Frontal cortex (tissue), 4 donors: Measurements from ENCODE around the gene KRTAP2-1. TPM values are rescaled to one million over a fixed set of nuclear protein-coding genes. Genes with fewer than 3 reads are reported as not detected.
"Not testable (repeated sequence)": the region's sequence is repeated elsewhere in the genome, so short reads cannot be mapped to it uniquely, and the experiment has no call there.

Experiments used
- DNase-seq, 2 donors: peaks; one replicate each; pipeline ENCODE4 v3.0.0; 2012; ENCODE audit warnings: low spot score in 2 of 2
- FAIRE-seq: peaks from 2 replicates; lab custom pipeline; 2012; peaks lifted over from hg19 to GRCh38; lab: Jason Lieb, UNC
- total RNA-seq: library from RNA; depleted of rRNA; stranded (reverse); fragments of >200 nt; gene quantifications from one replicate; pipeline ENCODE4 v1.2.3, GENCODE V29; 2014
- donor health status: control.
- donor health status: control.
- donor health status: control.

KRTAP2-1 gene
- total RNA-seq, 1 donor from 2014 or later = not detected

DNA sequence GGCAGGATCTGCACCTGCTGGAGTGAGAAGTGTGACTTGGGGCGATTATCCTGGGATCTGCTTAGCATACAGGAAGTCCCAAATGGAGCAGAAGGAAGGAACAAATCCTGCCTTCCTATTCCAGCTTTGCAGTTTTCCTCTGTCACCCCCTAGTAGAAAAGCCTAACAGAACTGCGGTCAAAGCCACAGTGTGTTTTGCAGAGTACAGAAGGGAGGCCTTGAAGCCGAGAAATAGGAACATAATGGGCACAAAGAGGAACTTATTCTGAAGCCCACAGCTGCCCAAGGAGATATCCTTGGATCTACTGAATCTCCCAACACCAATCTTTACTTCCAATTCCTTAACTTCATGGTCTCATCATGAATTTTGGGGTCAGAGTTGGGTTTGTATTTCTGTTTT lies 28.6 kb downstream of the KRTAP2-1 start:
- DNase-seq (no peak), FAIRE-seq (no peak)

DNA sequence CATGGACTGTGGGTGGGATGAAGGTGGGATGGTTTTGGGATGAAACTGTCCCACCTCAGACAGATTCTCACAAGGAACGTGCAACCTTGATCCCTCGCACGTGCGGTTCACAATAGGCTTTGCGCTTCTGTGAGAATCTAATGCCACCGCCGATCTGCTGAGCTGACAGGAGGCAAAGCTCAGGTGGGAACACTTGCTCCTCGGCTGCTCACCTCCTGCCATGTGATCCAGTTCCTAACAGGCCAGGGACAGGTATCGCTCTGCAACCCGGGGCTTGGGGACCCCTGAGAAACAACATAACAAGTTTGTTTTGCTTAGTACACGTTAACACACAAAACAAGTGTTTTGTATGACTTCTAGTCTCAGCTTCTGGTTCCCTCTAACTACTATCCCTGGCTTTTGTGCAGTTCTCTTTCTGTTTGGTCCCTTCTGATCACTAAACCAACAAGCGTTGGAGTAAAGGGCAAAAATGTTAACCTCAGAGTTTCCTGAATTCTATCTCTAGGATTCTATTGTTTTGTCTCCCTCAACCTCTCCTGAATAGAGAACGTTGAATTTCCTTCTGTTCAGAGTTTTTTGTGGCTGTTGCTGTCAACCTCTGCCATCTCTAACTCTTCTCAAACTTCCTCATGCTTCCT lies 30.4 kb downstream of the KRTAP2-1 start:
- DNase-seq (no peak), FAIRE-seq (no peak)

DNA sequence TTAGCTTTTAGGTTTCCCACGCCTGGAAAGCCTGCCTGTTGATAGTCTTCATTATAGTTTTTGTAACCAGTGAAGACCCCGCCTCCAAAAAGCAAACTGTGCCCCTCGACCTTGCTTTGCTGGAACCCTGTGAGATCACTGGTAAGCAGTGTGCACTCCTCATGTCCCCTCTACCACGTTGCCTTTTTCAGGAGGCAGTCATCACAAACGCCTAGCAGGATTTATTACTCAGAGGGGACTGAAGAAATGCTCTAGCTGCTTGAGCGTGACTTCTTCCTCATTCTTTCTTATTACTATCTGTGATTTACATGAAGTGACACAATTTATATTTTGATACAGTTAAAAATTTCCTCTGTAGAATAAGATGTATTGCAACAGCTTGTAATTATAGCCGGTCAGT lies 31.7 kb downstream of the KRTAP2-1 start:
- FAIRE-seq (no peak), DNase-seq (no peak)

DNA sequence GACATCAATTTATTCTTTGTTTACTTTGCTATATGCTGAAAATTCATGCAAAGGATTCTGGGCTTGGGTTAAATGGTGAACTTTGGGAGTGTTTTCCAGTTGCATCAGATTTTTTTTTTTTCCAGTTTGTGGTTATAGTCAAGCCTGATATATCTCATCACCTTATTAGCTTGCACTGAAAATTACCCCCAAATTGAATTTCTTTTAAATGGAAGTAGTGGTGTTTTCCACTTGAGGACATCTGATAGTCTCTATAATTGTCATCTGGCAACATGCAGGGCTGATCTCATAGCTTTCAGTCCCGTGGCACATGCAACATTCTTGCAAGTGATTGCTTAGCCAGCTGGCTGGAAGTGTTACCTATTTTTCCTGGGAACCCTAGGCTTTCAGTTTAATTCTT lies 33.5 kb downstream of the KRTAP2-1 start:
- FAIRE-seq (no peak), DNase-seq (no peak)

DNA sequence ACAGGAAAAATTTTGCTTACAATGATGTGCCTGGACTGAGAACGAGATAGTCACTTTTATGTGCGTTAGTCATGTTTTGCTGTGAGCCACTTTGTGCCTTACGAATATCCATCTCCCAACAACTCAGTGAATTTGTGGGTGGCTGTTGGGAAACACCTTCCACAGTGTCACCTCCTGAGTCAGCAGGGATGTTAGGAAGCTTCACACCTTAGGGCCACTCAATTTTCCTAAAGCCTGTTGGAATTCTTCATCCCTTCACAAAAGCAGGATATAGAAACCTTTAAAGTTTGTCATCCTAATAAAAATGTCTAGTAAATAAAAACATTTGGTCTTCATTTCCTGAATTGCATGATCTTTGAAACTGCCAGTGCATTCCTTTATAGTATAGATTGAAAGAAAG lies 33.9 kb downstream of the KRTAP2-1 start:
- no peak for DNase-seq
- FAIRE-seq = no peak

DNA sequence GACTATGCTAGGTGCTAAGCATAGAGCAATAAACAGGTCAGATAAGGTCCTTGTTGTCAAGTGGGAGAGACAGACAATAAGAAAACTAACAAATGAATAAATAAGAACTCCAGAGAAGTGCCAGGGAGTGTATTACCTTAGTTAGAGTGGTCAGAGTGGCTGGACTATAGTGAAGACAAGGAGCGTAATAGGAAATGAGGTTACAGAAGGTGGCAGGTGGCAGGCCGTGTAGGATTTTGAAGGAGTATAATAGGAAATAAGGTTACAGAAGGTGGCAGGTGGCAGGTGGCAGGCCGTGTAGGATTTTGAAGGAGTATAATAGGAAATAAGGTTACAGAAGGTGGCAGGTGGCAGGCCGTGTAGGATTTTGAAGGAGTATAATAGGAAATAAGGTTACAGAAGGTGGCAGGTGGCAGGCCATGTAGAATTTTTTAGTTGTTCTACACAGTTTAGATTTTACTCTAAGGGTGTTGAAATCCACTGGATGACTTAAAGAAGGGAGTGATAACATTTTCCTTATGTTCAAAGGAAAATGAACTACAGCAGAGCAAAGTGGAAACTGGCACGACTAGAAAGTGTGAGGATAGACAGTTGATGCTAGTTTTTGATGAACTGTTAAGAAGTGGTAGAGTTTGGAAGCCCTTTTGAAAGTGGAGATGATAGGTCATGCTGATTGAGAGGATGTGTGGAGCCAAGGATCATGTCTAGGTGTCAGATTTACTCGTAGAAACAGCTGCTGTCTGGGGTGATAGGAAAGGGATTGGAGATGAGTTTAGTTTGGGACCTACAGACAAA lies 34.6 kb downstream of the KRTAP2-1 start:
- FAIRE-seq (no peak), DNase-seq (no peak)

DNA sequence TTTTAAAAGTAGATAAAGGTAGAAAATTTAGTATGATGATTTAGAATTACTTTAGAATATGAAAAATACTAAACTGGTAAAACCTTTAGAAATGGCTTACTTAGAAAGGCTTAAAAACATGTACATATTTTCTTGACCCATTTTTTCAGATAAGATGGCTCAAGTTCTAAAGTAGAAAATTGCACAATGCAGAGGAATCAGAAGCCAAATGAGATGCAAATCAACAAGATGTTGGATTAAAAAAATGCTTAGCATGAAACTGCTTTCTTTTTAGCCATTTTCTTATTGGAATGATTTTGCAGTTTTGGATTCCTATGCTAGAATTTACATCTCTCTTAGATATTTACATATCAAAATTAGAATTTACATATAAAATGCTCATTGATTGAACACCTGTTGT lies 36.7 kb downstream of the KRTAP2-1 start:
- no peak for DNase-seq
- no peak for FAIRE-seq

DNA sequence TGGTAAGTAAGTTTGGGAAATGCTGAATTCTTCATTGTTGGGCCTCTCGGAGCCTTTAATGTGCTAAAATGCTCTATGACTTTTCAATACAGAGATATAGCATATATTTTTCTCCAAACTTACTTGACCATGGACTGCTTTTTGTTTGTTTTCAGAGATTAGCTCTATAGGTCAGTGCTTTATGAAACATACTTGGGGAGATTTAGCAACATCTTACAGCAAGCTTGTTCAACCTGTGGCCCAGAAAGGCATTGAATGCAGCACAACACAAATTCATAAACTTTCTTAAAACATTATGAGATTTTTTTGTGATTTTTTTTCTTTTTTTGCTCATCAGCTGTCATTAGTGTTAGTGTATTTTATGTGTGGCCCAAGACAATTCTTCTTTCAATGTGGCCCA lies 37.2 kb downstream of the KRTAP2-1 start:
- DNase-seq (no peak), FAIRE-seq (no peak)

DNA sequence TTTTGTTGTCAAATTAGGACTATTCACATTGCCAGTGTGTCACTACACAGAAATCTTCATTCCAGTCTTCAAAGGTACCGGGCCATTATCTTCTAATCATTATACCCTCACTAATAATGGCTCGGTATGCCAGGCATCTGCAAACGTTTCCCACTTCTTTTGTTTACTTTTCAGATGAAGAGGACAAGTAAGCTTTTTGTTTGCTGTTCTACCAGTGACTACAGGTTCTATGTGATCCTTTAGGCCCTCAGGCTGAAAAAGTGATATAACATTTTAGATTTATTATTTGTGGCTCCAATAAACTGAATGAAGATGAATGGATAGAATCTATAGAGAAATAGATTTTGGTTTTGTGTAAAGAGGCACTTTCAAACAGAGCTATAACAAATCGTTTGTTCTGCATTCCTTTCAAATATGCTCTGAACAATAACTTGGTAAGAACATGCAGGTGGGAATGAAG lies 37.8 kb downstream of the KRTAP2-1 start:
- no peak for DNase-seq
- FAIRE-seq = no peak

DNA sequence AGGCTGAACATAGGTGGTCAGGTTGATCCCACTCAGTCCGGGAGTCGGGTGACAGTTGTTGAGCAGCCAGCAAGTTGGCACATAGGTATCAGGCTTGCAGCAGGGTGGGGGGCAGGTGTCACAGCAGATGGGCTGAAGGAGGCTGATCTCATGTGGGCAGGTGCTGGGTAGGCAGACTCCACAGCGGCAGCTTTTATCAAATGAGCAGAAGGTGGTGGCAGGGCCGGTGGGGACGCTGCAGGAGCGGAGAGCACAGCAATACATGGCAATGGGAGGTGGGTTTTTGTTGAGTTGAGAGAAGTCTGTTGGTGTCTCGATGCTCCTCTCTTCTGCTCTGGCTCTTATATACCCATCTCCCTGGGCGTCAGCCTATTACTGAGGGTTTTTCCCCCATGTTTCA lies 38.3 kb downstream of the KRTAP2-1 start, which contains the start of gene KRTAP3-1:
KRTAP3-1 (minus strand) TSS at position 318 of the 400 bp plus-strand sequence; CDS start at position 264, 54 bp downstream.
- DNase-seq (no peak), FAIRE-seq (no peak)

DNA sequence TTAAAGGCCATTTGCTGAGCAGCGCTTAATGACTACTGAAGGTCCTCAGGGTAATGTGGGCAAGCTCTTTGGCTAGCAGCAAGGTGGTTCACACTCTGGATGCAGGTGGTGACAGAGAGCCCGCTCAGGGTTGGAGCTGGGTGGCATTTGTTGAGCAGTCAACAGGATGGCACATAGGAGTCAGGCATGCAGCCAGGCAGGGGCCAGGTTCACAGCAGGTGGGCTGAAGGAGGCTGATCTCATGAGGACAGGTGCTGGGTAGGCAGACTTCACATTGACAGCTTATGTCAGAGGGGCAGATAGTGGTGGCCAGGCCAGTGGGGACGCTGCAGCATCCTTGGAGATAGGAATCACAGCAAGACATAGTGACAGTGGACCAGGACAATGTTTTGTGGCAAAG lies 42.7 kb downstream of the KRTAP2-1 start:
- DNase-seq (no peak), FAIRE-seq (no peak)

DNA sequence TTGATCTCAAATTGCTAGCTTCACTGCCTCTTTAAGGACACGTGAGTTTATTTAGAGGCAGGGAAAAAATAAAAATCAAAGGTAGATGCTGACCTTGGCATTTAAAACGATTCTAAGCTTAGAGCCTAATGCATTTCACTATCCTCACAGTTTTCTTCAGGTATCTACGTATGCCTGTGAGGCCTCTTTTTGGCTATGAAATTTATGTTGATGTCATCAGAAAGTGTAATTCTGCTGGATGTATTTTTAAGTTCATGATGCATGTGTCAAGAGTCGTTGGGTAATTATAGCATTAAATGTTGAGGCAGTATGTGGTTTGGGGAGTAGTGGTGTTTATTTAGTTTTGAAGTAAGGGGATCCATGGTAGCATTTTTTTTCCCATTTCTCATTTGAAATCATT lies 43.2 kb downstream of the KRTAP2-1 start:
- DNase-seq (no peak), FAIRE-seq (no peak)

DNA sequence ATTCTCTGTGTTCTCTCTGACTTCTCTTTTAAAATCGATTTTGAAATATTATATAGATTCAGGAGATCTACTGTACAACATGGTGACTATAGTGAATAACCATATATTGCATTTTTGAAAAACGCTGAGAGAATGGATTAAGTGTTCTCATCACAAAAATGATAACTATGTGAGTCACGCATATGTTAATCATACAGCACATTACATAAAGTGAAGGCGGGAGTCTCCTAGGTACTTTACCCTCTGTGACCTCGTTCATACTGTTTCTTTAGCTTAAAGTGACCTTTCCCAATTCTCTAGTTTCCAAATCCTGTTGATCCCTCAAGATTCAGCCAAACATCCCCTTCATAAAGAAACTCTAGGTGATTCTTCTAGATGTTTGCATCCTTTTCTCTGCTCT lies 44.3 kb downstream of the KRTAP2-1 start:
- DNase-seq = no peak
- FAIRE-seq = no peak

DNA sequence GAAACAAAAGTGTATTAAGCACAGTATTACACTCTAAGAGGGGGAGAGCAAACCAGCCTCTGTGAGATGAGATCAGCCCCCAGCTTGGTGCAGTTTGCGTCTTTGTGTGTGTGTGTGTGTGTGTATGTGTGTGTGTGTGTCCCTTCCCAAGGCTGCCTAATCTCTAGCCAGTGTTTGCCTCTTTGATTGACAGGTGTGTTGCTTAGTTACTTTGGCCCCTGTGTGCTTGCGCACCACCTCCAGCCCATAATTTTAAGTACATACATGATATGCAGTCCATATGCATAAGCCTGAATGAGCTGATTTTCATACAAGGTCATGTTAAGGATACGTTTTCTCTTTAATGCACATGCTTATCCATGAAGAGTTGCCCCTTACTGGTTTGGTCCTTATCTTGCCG lies 45.3 kb downstream of the KRTAP2-1 start:
- no peak for FAIRE-seq
- no peak for DNase-seq

DNA sequence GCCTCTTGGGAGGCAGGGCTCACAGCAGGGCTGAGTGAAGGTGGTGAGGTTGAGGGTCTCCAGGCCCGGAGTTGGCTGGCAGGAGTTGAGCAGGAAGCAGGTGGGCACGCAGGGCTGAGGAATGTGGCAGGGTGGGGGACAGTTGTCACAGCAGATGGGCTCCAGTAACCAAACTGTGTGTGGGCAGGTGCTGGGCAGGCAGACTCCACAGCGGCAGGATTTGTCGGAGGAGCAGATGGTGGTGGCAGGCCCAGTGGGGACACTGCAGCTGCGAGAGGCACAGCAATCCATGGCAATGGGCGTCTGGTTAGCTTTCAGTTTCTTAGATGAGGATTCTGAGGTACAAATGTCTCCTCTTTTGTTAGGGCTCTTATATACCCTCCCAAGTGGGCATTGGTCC lies 47.6 kb downstream of the KRTAP2-1 start, which contains the start of gene KRTAP3-2:
KRTAP3-2 (minus strand) TSS at position 344 of the 400 bp plus-strand sequence; CDS start at position 291, 53 bp downstream.
- not testable (repeated sequence) for DNase-seq, FAIRE-seq

DNA sequence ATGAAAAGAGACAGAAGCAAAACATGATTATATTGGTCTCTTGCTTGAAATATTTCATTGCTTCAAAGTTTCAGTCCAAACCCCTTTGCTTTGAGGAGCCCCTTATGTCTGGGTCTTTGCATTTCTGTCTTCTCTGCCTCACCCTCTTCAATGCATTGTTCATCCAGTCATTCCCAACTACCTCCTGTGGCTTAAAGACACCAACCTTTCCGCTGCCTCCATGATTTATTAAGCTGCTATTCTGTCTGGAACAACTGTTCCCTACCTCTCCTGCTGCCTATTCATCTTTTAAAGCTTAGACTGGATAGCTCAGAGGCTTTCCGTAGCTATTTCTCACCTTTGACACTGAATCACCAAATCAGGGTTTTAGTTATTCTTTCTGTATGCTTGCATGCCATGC lies 49.8 kb downstream of the KRTAP2-1 start:
- FAIRE-seq = no peak

DNA sequence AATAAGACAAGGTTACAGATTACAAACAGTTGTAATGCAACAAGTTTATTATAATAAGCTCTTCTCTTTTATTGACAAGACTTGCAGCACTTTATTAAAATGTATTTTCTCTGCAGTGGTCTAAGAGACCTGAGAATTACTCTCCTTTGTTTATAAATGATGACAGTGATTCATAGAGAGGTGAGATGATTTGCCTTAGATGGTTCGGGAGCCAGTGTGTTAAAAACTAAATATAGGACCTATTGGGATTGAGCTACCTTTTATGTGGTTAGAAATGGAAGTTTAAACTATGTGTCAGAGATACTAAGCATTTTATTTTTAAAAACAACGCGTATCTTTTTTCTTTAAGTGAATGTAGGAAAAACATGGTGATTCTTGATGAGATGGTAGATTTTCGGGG lies 50.3 kb downstream of the KRTAP2-1 start:
- DNase-seq (no peak), FAIRE-seq (no peak)

More for the DNA sequence above, 49.8 kb downstream of the KRTAP2-1 start:
- no peak for DNase-seq
